AG09319 (cell line): ENCODE data around the gene CDK3.
"Not testable (repeated sequence)": the region's sequence is repeated elsewhere in the genome, so short reads cannot be mapped to it uniquely, and the experiment has no call there.

ENCODE experiments used
- DNase-seq: peaks from one replicate; pipeline ENCODE4 v3.0.0-alpha.2; 2010; ENCODE audit warnings: low read depth; ENCODE audit errors: extremely low read depth
- TF ChIP-seq, protein P1 (sequence below): IDR thresholded peaks from 2 replicates; pipeline ENCODE4 v1.5.1; 2011; ENCODE audit warnings: low read depth, mild to moderate bottlenecking, inconsistent platforms, low read length, moderate library complexity

Gene CDK3

DNA sequence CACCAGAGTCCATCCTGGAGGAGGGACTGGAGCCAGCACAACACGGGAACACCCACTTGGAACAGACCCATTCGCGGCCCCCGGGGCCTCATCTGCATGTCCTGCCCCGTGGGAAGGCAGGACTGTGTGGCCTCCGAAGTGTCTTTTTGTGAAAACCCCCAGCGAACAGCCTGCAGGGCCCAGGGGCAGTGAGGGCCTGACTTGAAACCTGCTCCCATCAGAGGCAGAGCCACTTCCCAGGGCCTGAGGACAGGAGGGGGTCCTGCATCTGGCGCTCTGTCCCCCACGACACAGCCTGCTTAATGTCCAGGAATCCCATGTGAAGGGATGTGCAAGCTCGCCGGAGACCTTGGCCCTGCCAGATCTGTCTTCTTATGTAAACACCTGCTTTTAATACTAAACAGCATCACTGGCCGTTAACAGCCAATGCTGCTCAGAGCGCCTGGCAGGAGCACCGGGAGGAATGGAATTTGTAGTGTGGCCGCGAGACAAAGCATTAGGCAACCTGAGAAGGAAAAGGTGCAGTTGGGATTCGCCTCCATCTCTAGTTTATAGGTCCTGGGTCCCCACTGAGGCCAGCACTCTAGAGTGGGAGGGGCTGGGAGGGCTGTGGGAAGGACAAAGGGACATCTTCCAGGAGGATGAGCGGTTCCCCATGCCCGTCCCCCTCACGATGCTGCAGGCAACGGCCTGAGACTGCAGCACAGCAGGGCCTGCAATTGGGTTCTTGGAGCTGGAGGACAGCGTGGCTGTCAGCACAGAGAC lies 36.0 kb downstream of the CDK3 start:
- TF ChIP-seq, protein P1, sequence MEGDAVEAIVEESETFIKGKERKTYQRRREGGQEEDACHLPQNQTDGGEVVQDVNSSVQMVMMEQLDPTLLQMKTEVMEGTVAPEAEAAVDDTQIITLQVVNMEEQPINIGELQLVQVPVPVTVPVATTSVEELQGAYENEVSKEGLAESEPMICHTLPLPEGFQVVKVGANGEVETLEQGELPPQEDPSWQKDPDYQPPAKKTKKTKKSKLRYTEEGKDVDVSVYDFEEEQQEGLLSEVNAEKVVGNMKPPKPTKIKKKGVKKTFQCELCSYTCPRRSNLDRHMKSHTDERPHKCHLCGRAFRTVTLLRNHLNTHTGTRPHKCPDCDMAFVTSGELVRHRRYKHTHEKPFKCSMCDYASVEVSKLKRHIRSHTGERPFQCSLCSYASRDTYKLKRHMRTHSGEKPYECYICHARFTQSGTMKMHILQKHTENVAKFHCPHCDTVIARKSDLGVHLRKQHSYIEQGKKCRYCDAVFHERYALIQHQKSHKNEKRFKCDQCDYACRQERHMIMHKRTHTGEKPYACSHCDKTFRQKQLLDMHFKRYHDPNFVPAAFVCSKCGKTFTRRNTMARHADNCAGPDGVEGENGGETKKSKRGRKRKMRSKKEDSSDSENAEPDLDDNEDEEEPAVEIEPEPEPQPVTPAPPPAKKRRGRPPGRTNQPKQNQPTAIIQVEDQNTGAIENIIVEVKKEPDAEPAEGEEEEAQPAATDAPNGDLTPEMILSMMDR, result no peak
- DNase-seq, result no peak

DNA sequence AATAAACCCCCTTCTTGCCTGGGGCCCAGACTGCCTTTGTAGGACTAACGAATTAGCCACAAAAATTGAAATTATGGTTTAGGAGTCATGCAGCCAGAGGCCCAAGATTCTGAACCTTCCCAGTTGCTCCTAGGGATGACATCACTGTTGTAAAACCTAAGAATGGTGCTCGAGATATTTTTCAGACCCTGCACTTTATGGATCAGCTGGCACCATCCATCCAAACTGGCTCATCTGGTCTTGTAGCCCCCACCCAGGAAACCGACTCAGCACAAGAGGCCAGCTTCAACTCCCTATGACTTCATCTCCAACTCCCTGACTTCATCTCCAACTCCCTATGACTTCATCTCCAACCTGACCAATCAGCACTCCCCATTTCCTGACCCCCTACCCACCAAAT lies 37.4 kb downstream of the CDK3 start:
- TF ChIP-seq, protein P1, result no peak
- no peak for DNase-seq

DNA sequence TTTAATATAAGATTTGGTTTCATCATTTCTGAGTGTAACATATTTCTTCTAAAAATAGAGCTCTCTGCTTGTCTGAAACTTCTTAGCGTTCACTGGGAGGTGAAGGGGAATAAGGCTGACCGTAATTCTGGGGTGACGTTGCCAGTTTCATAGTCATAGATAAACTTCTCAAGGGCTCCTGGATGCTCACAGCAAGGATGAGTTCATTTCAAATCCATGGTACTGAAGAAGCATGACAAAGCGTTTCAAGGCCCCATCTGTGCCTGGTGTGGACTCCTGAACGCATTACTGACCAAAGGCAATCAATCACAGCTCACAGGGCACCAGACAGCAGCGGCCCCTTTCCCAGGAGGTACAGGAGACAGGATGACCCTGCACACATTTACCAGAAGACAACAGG lies 38.5 kb downstream of the CDK3 start:
- TF ChIP-seq, protein P1, result no peak
- no peak for DNase-seq

DNA sequence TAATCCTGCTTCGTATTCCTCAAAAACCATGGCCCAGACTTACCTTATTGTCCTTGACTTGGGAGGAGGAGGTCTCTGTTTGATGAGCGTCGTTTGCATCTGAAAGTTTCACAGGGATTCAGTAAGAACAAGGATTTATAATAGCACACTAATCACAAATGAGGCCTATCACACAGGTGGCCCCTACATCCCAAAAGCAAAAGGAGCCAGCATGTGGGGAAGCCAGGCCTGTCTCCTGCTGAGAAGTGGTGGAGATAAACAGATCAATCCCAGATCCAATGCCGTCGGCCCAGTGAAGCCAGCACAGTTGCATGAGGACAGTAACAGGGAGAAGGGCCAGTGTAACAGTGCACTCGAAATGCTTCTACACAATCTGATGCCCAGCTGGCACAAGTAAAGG lies 39.7 kb downstream of the CDK3 start:
- DNase-seq, result no peak
- TF ChIP-seq, protein P1, result no peak

- DNase-seq, result not testable (repeated sequence)
Observed at GRCh38 chr17:76042868-76043267, 42.2 kb downstream of the CDK3 start.

DNA sequence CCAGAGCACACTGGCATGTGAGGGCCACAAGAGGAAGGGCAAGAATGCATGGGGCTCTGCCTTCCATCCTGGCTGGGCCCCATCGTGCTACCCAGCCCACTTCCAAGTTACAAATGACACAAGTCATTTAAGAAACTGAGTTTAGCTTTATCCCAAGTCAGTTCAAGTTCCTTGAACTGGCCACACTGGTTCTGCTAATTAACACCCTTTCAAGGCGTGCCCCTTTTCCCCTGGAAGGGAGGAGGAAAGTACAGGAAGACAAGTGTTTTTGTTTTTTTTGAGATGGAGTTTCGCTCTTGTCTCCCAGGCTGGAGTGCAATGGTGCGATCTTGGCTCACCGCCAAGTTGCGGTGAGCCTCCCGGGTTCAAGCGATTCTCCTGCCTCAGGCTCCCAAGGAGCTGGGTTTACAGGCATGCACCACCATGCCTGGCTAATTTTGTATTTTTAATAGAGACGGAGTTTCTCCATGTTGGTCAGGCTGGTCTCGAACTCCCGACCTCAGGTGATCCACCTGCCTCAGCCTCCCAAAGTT lies 43.9 kb downstream of the CDK3 start:
- not testable (repeated sequence) for DNase-seq

DNA sequence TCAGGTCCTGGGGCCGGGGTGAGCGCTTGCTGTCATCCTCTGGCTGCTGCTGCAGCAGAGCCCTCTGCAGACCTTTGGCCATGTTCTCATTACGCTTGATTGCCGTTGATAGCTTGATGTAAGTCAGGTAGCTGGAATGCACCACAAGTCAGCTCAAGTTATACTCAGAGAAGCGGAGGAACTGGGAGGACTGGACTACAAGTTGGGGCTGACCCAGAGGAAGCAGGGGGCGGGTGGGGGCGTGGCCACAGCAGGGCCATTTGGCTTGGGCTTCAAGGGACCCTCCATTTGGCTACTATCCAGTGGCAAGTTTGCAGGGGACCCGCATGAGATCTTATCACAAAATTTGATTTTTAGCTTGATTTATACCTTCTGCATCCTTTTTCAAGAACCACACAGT lies 45.4 kb downstream of the CDK3 start:
- TF ChIP-seq, protein P1, result no peak
- DNase-seq, result no peak

- TF ChIP-seq, protein P1, result no peak
- DNase-seq, result no peak
Observed at GRCh38 chr17:76048025-76048605, 47.5 kb downstream of the CDK3 start.
